ENCODE results near the gene ZNF609.

DNA sequence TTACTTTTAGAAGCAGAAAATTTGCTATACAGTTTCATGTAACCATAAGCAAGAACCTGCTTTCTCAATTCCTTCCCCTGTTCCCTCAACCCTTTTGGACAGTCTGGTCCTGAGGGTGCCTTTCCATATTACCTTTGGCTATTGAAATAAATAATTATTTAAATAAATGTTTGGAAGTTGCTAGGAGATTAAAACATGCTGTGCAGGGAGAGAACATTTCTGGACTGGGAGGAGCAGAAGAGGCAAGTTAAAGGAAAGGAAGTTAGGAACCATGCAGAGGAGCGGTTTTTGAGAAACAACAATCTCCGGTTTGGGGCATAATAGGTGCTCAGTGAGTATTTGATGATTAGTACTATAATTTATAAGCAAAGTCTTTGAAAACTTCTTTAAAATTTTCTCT lies 41.8 kb downstream of the ZNF609 start:
- TF ChIP-seq, protein P1, sequence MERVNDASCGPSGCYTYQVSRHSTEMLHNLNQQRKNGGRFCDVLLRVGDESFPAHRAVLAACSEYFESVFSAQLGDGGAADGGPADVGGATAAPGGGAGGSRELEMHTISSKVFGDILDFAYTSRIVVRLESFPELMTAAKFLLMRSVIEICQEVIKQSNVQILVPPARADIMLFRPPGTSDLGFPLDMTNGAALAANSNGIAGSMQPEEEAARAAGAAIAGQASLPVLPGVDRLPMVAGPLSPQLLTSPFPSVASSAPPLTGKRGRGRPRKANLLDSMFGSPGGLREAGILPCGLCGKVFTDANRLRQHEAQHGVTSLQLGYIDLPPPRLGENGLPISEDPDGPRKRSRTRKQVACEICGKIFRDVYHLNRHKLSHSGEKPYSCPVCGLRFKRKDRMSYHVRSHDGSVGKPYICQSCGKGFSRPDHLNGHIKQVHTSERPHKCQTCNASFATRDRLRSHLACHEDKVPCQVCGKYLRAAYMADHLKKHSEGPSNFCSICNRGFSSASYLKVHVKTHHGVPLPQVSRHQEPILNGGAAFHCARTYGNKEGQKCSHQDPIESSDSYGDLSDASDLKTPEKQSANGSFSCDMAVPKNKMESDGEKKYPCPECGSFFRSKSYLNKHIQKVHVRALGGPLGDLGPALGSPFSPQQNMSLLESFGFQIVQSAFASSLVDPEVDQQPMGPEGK (CRISPR knock-in tag; IDR thresholded peaks at IDR 0.05; ENCODE audit: borderline replicate concordance), result no peak
- TF ChIP-seq RARB (CRISPR knock-in tag; IDR thresholded peaks at IDR 0.05) (no peak), ZFP30 (CRISPR knock-in tag; IDR thresholded peaks at IDR 0.05) (no peak), ZNF8 (CRISPR knock-in tag; IDR thresholded peaks at IDR 0.05) (no peak), CREB5 (CRISPR knock-in tag; IDR thresholded peaks at IDR 0.05; ENCODE audit: low read depth) (no peak), PPARA (CRISPR knock-in tag; IDR thresholded peaks at IDR 0.05; ENCODE audit: borderline replicate concordance) (no peak), GLIS3 (CRISPR knock-in tag; IDR thresholded peaks at IDR 0.05) (no peak), TCF4 (CRISPR knock-in tag; IDR thresholded peaks at IDR 0.05; ENCODE audit: borderline replicate concordance) (no peak), CSRNP3 (CRISPR knock-in tag; IDR thresholded peaks at IDR 0.05) (no peak), ISL1 (CRISPR knock-in tag; IDR thresholded peaks at IDR 0.05) (no peak), ZC3H10 (CRISPR knock-in tag; IDR thresholded peaks at IDR 0.05) (no peak)

All from SK-N-SH treated with all-trans-retinoic acid at 6 μM for 48 hours (cell line).